Measurements from ENCODE around the gene PPIL6.
A peak's percentile ranks its signal among the peaks of the same experiment; 100 is the strongest.

Gene PPIL6

GRCh38 chr6:109440331-109441068 lies at the start of gene PPIL6, which contains the start of gene SMPD2:
PPIL6 (minus strand) TSS chr6:109440628; CDS start chr6:109440590, 38 bp downstream.
SMPD2 (plus strand) TSS chr6:109440724; CDS start chr6:109441122, 398 bp downstream.
- peak; percentile 94 for DNase-seq

- no peak for DNase-seq
These were observed 47.6 kb upstream of the PPIL6 start for GRCh38 chr6:109488001-109488400.

- DNase-seq: peak; percentile 16
These were observed 45.6 kb upstream of the PPIL6 start for GRCh38 chr6:109486068-109486467.

- DNase-seq: peak; percentile 15
These were observed 45.0 kb upstream of the PPIL6 start for GRCh38 chr6:109485266-109485935.

- no peak for DNase-seq
These were observed 43.7 kb upstream of the PPIL6 start for GRCh38 chr6:109484122-109484521.

- DNase-seq: no peak
These were observed 43.3 kb upstream of the PPIL6 start for GRCh38 chr6:109483735-109484057.

GRCh38 chr6:109482905-109483734 lies 42.7 kb upstream of the PPIL6 start, which contains the start of gene ZBTB24:
ZBTB24 (minus strand) TSS chr6:109483219; CDS start chr6:109482026, 1,193 bp downstream.
- peak; percentile 98 for DNase-seq

- peak; percentile 41 for DNase-seq
These were observed 40.6 kb upstream of the PPIL6 start for GRCh38 chr6:109480993-109481480.

GRCh38 chr6:109478841-109479624 lies 38.6 kb upstream of the PPIL6 start:
- no peak for DNase-seq

- peak; percentile 12 for DNase-seq
These were observed 37.9 kb upstream of the PPIL6 start for GRCh38 chr6:109478222-109478805.

GRCh38 chr6:109477725-109478124 lies 37.3 kb upstream of the PPIL6 start:
- DNase-seq: peak; percentile 52

GRCh38 chr6:109477184-109477583 lies 36.8 kb upstream of the PPIL6 start:
- peak; percentile 6 for DNase-seq

GRCh38 chr6:109475625-109476024 lies 35.2 kb upstream of the PPIL6 start:
- DNase-seq: no peak

- no peak for DNase-seq
These were observed 34.6 kb upstream of the PPIL6 start for GRCh38 chr6:109474995-109475394.

GRCh38 chr6:109473120-109473519 lies 32.7 kb upstream of the PPIL6 start:
- DNase-seq: peak; percentile 24

- peak; percentile 35 for DNase-seq
These were observed 31.9 kb upstream of the PPIL6 start for GRCh38 chr6:109472132-109472995.

- DNase-seq: peak; percentile 9
These were observed 30.8 kb upstream of the PPIL6 start for GRCh38 chr6:109471105-109471810.

GRCh38 chr6:109469591-109470189 lies 29.3 kb upstream of the PPIL6 start:
- no peak for DNase-seq

GRCh38 chr6:109467696-109468095 lies 27.3 kb upstream of the PPIL6 start:
- no peak for DNase-seq
